Keratinocyte (primary cell): Measurements from ENCODE around the gene TOMM20L.
"Not testable (repeated sequence)": the region's sequence is repeated elsewhere in the genome, so short reads cannot be mapped to it uniquely, and the experiment has no call there.

Experiments
- CTCF ChIP-seq, 3 experiments: IDR thresholded peaks in 1 of 3; conservative IDR thresholded peaks in 1 of 3; optimal IDR thresholded peaks in 1 of 3; 2 replicates in 2 of 3; 3 replicates in 1 of 3; pipeline versions ENCODE3 to v1.5.1; 2011; ENCODE audit warnings: low read length in 3 of 3, mild to moderate bottlenecking in 3 of 3, moderate library complexity in 2 of 3, control low read depth in 1 of 3, inconsistent platforms in 1 of 3; ENCODE audit not compliant: insufficient read depth in 2 of 3; ENCODE audit errors: extremely low read depth in 1 of 3
- EZH2 ChIP-seq: IDR thresholded peaks from one replicate; pipeline ENCODE4 v1.6.1; 2012; ENCODE audit warnings: inconsistent platforms, mild to moderate bottlenecking, low read length, moderate library complexity

DNA sequence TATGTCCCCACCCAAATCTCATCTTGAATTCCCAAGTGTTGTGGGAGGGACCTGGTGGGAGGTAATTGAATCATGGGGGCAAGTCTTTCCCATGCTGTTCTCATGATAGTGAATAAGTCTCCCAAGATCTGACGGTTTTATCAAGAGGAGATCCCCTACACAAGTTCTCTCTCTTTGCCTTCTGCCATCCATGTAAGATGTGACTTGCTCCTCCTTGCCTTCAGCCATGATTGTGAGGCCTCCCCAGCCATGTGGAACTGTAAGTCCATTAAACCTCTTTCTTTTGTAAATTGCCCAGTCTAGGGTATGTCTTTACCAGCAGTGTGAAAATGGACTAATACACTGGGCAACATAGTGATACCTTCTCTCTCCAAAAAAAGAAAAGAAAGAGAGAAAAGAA, 21.2 kb downstream of the TOMM20L start:
- TF ChIP-seq CTCF (optimal IDR thresholded peaks at IDR 0.05 in 1 of 3, IDR thresholded peaks at IDR 0.05 in 1 of 3, conservative IDR thresholded peaks at IDR 0.05 in 1 of 3; ENCODE audit: extremely low read depth in 1 of 3, insufficient read depth in 2 of 3, low read length in 3 of 3); EZH2: not testable (repeated sequence)
